Measurements from ENCODE around the gene ST6GAL1.
"Not testable (repeated sequence)": the region's sequence is repeated elsewhere in the genome, so short reads cannot be mapped to it uniquely, and the experiment has no call there.

Gene ST6GAL1

GRCh38 chr3:187023340-187023739 is 93.0 kb downstream of the ST6GAL1 start:
- not testable (repeated sequence) for DNase-seq

- no peak for DNase-seq
These were observed 94.4 kb downstream of the ST6GAL1 start for GRCh38 chr3:187024536-187025226.

GRCh38 chr3:187025254-187025655 is 94.9 kb downstream of the ST6GAL1 start:
- no peak for DNase-seq

GRCh38 chr3:187025656-187026316 is 95.5 kb downstream of the ST6GAL1 start:
- no peak for DNase-seq

GRCh38 chr3:187026317-187026670 is 96.0 kb downstream of the ST6GAL1 start:
- DNase-seq, result no peak

- DNase-seq, result no peak
These were observed 97.4 kb downstream of the ST6GAL1 start for GRCh38 chr3:187027531-187028278.

- DNase-seq, result no peak
These were observed 101.6 kb downstream of the ST6GAL1 start for GRCh38 chr3:187031934-187032333.

- no peak for DNase-seq
These were observed 106.1 kb downstream of the ST6GAL1 start for GRCh38 chr3:187036394-187036793.

- DNase-seq, result no peak
These were observed 108.9 kb downstream of the ST6GAL1 start for GRCh38 chr3:187039100-187039722.

- no peak for DNase-seq
These were observed 109.5 kb downstream of the ST6GAL1 start for GRCh38 chr3:187039723-187040414.

- DNase-seq, result no peak
These were observed 110.4 kb downstream of the ST6GAL1 start for GRCh38 chr3:187040516-187041361.

GRCh38 chr3:187041362-187042307 is 111.3 kb downstream of the ST6GAL1 start:
- DNase-seq, result no peak

- DNase-seq, result no peak
These were observed 112.0 kb downstream of the ST6GAL1 start for GRCh38 chr3:187042346-187042745.

- DNase-seq, result no peak
These were observed 112.6 kb downstream of the ST6GAL1 start for GRCh38 chr3:187042874-187043458.

- no peak for DNase-seq
These were observed 113.9 kb downstream of the ST6GAL1 start for GRCh38 chr3:187044206-187044605.

GRCh38 chr3:187044867-187045552 is 114.7 kb downstream of the ST6GAL1 start:
- no peak for DNase-seq

GRCh38 chr3:187046033-187046432 is 115.7 kb downstream of the ST6GAL1 start:
- DNase-seq, result no peak

- no peak for DNase-seq
These were observed 119.3 kb downstream of the ST6GAL1 start for GRCh38 chr3:187049462-187050101.

- no peak for DNase-seq
These were observed 120.7 kb downstream of the ST6GAL1 start for GRCh38 chr3:187051066-187051465.
